ENCODE results near the gene APPL2. TPM values are rescaled to one million over a fixed set of nuclear protein-coding genes. Genes with fewer than 3 reads are reported as not detected.

The APPL2 gene
- total and polyA plus RNA-seq, 2 donors (not counting 1 experiment from before 2014, with no cell fraction given): 20.5 to 58.3 TPM

DNA sequence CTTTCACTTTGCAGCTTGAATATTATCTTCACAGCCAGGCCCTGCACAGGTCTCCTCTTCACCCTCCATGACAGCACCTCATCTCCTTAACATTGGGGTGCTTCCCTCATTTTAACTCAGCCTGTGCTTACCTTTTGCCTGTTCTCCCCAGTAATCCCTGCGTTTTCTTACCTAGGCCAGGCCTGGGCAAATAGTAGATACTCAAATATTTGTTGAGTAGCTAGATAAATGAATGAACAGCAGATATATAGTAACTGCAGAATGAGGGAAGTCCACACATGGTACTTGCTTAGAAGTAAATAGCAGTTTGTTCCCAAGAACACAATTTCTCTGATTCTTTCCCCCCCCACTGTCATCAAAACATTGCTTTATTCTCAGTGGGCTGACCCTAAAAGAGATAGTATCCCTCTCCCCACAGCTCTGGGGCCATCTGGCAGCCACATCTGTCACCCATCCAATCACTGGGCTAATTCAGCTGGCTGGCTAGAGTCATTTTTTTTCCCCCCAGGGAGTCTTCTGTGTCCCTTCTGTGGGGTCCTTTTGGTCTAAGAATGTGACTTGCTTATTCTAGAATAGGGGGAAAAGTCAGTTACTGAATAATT lies 43.2 kb downstream of the APPL2 start:
- Histone ChIP-seq H3K27ac (ENCODE audit: low read length in 2 of 2) (no peak overlapping the region), H3K36me3 (replicated peaks in 1 of 2; ENCODE audit: control extremely low read depth in 1 of 2, control insufficient read depth in 1 of 2, extremely low read depth in 1 of 2, insufficient read depth in 2 of 2, low read length in 1 of 2) (peaks cover 19 to 57% of the 10 kb centered on the region in 2 experiments), H3K9ac (ENCODE audit: low read length) (no peak overlapping the region), H2AFZ (ENCODE audit: insufficient read depth, low read depth, low read length, poor library complexity, severe bottlenecking) (no peak overlapping the region), H3K79me2 (ENCODE audit: control insufficient read depth, insufficient read depth, low read length) (no peaks in the 10 kb centered on the region), H3K4me3 (ENCODE audit: control extremely low read depth in 1 of 5, extremely low read depth in 1 of 5, insufficient read depth in 1 of 5, low read depth in 2 of 5, low read length in 4 of 5) (no peak overlapping the region), H3K4me2 (replicated peaks; ENCODE audit: low read depth, low read length, poor library complexity, severe bottlenecking) (no peak overlapping the region), H3K9me3 (ENCODE audit: control extremely low read depth in 1 of 3, control insufficient read depth in 2 of 3, insufficient read depth in 1 of 3, low read length in 2 of 3) (no peaks in the 10 kb centered on the region), H3K4me1 (ENCODE audit: control insufficient read depth in 2 of 2, insufficient read depth in 2 of 2, low read length in 2 of 2) (no peaks in the 10 kb centered on the region), H3K27me3 (replicated peaks in 1 of 4; ENCODE audit: control extremely low read depth in 1 of 4, control insufficient read depth in 3 of 4, insufficient read depth in 4 of 4, low read length in 3 of 4) (no peaks in the 10 kb centered on the region), H4K20me1 (ENCODE audit: control insufficient read depth, insufficient read depth, low read length, poor library complexity, severe bottlenecking) (peaks cover 7% of the 10 kb centered on the region)
- intact Hi-C loops (cut with micrococcal nuclease): no loop called here
- no peak for TF ChIP-seq EZH2 (IDR thresholded peaks at IDR 0.05; ENCODE audit: borderline replicate concordance, insufficient read depth, low read depth, low read length, poor library complexity, severe bottlenecking)
- TF ChIP-seq, protein P1, sequence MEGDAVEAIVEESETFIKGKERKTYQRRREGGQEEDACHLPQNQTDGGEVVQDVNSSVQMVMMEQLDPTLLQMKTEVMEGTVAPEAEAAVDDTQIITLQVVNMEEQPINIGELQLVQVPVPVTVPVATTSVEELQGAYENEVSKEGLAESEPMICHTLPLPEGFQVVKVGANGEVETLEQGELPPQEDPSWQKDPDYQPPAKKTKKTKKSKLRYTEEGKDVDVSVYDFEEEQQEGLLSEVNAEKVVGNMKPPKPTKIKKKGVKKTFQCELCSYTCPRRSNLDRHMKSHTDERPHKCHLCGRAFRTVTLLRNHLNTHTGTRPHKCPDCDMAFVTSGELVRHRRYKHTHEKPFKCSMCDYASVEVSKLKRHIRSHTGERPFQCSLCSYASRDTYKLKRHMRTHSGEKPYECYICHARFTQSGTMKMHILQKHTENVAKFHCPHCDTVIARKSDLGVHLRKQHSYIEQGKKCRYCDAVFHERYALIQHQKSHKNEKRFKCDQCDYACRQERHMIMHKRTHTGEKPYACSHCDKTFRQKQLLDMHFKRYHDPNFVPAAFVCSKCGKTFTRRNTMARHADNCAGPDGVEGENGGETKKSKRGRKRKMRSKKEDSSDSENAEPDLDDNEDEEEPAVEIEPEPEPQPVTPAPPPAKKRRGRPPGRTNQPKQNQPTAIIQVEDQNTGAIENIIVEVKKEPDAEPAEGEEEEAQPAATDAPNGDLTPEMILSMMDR (IDR thresholded peaks at IDR 0.05): no peak
- no CpG with 5 or more reads among the region's 1 CpG for whole genome bisulfite sequencing (ENCODE audit: insufficient coverage)
- no peak for DNase-seq
- ChIA-PET CTCF (no interaction called here), POLR2A (no interaction called here)
- ATAC-seq (ENCODE audit: low read depth): no peak
- Mint-ChIP-seq H3K4me1 (no peaks in the 10 kb centered on the region), H3K27me3 (no peaks in the 10 kb centered on the region), H3K9me3 (ENCODE audit: insufficient read depth) (no peaks in the 10 kb centered on the region), H3K27ac (no peak overlapping the region), H3K4me3 (no peak overlapping the region)

DNA sequence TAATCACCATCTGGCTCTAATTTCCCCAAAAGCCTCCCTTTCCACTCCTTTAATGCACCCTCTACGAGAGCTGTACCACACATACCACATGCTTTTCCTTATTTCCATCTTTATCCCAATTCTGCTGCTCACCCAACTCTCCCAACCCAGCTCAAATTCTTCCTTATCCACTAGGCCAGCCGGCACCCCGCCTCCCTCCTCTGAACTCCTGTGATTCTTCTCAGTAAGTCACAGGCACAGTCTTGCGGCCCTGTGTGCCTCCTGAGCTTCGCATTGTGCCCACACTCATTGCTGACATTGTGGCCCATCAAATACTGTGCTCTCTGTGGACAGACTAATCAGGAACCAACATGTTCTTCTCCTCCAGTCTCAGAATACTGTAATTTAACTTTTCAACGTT lies 45.4 kb downstream of the APPL2 start:
- CTCF ChIA-PET: no interaction called here
- ATAC-seq (ENCODE audit: low read depth): no peak
- Mint-ChIP-seq H3K4me1 (no peaks in the 10 kb centered on the region), H3K27me3 (no peaks in the 10 kb centered on the region), H3K4me3 (no peak overlapping the region), H3K9me3 (ENCODE audit: insufficient read depth) (no peaks in the 10 kb centered on the region), H3K27ac (no peak overlapping the region)
- Histone ChIP-seq H2AFZ (ENCODE audit: insufficient read depth, low read depth, low read length, poor library complexity, severe bottlenecking) (no peak overlapping the region), H3K27ac (ENCODE audit: low read length in 2 of 2) (no peak overlapping the region), H3K36me3 (replicated peaks in 1 of 2; ENCODE audit: control extremely low read depth in 1 of 2, control insufficient read depth in 1 of 2, extremely low read depth in 1 of 2, insufficient read depth in 2 of 2, low read length in 1 of 2) (peaks cover 21 to 61% of the 10 kb centered on the region in 2 experiments), H3K27me3 (replicated peaks in 1 of 4; ENCODE audit: control extremely low read depth in 1 of 4, control insufficient read depth in 3 of 4, insufficient read depth in 4 of 4, low read length in 3 of 4) (no peaks in the 10 kb centered on the region), H3K9me3 (ENCODE audit: control extremely low read depth in 1 of 3, control insufficient read depth in 2 of 3, insufficient read depth in 1 of 3, low read length in 2 of 3) (no peaks in the 10 kb centered on the region), H3K4me2 (replicated peaks; ENCODE audit: low read depth, low read length, poor library complexity, severe bottlenecking) (no peak overlapping the region), H4K20me1 (ENCODE audit: control insufficient read depth, insufficient read depth, low read length, poor library complexity, severe bottlenecking) (peaks cover 7% of the 10 kb centered on the region), H3K79me2 (ENCODE audit: control insufficient read depth, insufficient read depth, low read length) (no peaks in the 10 kb centered on the region), H3K9ac (ENCODE audit: low read length) (no peak overlapping the region), H3K4me3 (ENCODE audit: control extremely low read depth in 1 of 5, extremely low read depth in 1 of 5, insufficient read depth in 1 of 5, low read depth in 2 of 5, low read length in 4 of 5) (no peak overlapping the region), H3K4me1 (ENCODE audit: control insufficient read depth in 2 of 2, insufficient read depth in 2 of 2, low read length in 2 of 2) (no peaks in the 10 kb centered on the region)
- TF ChIP-seq, protein P1 (IDR thresholded peaks at IDR 0.05): no peak
- TF ChIP-seq EZH2 (IDR thresholded peaks at IDR 0.05; ENCODE audit: borderline replicate concordance, insufficient read depth, low read depth, low read length, poor library complexity, severe bottlenecking): no peak
- intact Hi-C loops (cut with micrococcal nuclease): no loop called here
- POLR2A ChIA-PET: no interaction called here
- DNase-seq: no peak
- 98% methylated on average over 5 of the region's 6 CpGs for WGBS (ENCODE audit: insufficient coverage)

Measured in B cell (primary cell).